HK-2 (cell line): ENCODE results near the gene PRR15L.

Experiments
- DNase-seq: peaks from one replicate; pipeline ENCODE4 v3.0.0-alpha.2; 2018; ENCODE audit not compliant: unreplicated experiment

The PRR15L gene

DNA sequence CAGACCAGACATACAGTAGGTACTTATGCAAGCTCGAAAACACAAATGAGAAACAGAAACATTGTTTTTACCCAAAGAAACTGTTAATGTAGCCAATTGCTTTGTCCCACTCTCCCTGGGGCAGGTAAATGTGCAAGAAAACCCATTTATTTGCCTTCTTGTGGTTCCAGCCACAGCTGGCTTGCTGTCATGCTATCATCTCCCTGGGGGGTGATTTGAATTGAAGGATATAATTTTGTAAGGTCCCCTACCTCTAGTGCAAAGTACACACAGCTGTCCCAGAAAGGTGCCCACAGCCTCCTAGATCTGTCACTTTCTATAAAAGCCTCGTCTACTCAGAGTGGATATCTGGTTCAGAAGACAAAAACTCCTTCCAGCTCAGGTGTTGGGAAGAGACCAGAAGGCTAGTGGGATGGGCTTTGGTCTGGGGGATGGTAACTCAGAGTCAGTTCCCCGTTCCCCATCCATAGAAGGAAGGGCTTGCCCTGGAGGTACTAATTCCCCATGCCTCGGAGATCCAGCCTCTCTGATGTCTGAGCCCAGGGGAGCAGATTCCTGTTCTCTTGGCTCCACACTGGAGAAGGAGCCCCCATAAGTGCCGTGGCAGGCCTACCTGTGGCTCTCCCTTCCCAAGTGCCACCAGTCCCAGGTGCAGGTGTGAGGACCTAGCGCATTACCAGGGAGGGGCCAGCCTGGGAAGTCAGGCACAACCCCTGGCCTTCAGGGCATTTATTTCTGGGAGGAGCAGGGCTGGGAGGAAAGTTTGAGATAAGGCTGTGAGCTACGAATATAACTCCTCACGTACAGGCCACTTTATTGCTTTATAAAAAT, 2.4 kb upstream of the PRR15L start:
- DNase-seq = no peak

DNA sequence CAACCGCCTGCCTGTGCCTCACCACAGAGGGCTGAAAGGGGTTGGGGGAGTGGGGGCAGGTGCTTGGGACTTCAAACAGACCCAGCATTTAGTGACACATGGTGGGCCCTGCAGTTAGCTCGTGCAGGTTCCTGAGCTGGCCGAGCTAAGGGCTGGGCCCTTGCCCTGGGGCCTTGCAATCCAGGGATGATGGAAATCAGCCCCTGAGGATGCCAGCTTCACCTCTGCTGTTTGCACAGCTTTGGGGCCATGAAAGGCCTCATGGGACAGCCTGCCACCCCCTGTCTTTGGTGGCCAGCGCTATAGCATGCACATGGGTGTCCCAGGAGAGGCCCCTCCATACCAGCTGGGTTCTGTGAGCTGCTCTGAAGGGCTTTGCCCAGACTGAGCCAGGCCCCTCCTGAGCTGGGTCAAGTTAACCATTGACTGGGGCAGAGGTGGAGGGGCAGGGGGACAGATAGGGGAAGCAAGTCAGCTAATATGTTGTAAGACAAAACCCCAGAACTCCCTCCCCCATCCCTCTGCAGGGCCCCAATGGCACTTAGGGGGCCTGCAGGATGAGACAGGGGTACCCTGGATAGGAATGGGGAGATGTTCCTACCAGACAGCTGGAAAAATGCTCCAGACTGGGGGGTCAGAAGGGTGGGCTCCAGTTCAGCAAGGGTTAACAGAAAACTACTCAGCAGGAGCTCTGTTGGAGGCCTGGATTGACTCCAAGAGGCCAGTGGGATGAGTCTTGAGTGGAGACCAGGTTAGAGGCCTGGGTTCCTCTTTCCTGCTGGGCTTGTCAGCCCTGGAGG, 692 bp downstream of the PRR15L start:
- DNase-seq = no peak

DNA sequence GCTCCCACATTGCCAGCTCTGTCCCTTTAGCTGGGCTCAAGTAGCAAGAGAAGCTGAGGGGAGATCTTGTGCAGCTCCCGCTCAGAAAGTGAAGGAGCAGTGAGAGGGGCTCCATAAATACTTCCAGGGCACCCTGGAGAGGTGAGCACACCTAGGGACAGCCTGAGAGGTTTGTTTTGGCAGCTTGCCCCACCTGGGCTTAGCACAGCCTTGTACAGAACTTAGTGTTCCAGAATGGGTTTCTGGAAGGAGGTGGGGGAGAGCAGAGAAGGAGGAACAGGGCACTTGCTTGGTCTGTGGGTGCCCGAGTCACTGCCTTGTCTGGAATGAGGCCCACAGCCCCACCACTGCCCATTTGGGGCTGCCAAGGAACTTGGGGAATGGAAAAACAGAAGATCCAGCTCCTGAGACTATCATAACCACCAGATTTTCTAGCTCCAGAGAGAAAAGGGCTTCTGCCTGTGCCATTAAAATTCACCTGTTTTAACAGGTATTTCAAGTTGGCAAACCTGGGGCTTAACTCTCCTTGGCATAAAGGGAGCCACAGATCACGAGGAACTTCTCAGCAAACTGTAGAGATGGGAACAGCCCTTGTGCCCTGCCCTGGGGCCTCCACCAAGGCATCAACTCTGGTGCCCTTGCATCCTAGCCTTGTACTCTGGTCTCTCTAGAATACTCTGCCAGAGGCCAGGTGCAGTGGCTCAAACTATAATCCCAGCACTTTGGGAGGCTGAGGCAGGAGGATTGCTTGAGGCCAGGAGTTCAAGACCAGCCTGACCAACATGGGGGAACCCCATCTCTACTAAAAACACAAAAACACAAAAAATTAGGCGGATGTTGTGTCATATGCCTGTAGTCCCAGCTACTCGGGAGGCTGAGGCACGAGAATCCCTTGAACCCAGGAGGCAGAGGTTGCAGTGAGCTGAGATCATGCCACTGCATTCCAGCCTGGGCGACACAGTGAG, 1.9 kb downstream of the PRR15L start:
- DNase-seq = no peak

DNA sequence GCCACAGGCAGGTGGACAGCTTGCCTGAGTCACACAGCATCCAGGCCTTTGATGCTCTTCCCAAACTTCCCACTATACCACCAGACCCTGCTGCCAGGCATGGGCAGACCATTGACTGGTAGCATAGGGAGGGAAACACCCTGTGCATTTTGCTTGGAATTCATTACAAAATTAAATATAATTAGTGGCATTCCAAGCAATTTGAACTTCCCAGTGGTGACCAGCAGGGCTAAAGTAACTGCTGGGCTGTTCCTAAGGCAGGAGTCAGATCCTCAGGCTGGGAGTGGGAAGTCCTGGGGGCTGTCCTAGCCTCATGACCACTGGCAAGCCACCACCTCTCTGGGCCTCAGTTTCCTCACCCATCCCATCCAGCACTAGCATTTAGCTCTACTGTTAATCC, 3.8 kb downstream of the PRR15L start:
- no peak for DNase-seq

DNA sequence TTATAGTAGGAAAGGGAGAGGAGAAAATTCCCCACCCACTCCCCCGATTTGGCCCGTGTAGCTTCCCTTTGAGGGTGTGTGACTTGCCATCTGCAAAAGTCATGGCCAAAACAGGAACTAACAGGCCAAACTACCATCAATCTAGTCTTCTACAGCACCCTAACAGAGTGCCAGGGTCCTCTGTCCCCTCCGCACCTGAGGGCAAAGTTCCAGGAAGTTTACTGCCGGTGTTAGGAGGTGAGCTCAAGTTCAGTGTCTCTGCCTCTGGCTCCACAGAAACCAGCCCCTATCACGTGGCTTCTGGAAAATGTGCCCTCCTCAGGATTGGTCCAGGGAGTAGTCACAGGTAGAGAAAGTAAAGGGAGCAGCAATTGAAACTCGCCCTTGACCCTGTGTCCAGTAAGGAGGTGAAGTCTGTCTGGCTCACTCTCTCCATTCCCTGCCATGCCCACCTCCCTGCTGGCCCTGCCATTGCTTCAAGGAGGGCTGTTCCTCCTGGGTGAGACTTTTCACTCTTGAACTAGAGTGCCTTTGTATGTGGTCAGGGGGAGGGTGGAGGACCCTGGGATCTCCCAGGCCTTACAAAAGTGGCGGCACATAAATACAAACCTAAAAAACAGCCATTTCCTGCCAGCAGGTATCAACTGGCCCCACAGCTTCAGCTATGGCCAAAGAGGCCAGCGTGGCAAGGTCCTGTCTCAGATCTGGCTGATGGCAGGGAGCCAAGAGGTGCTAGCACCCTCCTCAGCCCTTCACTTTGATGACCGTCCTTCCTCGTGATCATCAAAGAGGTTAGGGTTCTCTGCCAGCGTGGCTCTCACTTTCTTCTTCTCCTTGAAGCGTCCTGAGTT, 5.3 kb downstream of the PRR15L start:
- DNase-seq = no peak

DNA sequence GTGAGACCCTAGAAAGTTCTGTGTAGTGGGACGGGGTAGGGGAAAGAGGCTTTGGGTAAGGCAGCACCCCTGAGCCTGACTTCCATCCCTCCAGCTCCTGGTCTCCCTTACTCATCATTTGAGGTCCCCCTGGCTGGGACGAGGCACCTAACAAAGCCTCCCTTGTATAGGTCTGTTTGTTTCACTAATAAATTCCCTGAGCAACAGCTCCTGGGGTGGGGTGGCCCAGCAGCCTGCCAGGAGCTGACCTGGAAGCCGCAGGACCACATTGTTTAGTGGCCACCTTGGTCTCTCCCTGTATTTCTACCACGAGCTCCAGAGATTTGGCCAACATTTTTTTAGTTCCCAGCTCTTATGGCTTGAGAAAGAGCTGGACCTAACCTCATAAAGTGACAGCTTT, 7.2 kb downstream of the PRR15L start:
- no peak for DNase-seq

DNA sequence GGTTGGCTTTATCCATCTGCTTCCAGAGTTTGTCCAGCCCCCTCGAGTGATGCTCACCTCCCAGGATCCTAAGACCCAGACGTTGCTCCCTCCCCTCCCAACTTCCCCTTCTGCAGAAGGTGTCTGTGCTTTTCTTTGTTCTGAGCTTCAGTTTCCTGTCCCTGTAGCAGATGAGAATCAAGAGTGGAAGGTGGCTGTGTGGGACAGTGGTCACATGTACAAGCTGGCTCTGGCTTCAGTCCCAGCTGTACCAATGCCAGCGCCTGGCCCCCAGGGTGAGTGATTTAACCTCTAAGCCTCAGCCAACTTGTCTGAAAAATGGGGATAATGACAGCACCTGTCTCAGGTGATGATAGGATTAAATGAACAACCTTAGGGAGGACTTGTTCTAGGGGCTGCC, 7.7 kb downstream of the PRR15L start:
- DNase-seq = no peak

DNA sequence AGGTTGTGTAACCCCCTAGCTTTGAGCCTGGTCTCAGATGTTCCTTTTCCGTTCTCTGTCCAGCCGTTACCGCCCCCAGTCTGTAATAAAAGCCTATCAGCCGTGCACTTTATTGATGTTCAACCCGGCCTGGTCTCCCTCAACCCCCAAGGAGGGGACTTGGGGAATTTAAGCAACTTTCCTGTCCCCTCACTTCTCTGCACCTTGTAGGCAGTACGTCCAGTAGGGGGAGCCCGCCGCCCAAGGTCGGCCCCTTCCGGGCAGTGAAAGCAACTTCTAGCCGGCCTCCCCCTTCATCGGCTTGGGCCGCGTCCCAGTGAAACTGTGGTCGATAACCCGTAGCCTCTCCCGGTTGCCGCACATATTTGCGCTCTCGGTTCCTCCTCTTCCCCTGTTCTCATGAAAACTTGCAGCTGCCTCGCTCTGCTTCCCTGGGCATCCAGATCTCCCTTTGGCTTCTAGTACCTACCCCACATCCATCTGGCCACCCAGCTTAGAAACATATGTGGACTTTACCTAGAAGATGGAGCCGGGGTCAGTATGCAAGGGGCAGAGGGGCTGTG, 8.4 kb downstream of the PRR15L start:
- peak; percentile 87 for DNase-seq

DNA sequence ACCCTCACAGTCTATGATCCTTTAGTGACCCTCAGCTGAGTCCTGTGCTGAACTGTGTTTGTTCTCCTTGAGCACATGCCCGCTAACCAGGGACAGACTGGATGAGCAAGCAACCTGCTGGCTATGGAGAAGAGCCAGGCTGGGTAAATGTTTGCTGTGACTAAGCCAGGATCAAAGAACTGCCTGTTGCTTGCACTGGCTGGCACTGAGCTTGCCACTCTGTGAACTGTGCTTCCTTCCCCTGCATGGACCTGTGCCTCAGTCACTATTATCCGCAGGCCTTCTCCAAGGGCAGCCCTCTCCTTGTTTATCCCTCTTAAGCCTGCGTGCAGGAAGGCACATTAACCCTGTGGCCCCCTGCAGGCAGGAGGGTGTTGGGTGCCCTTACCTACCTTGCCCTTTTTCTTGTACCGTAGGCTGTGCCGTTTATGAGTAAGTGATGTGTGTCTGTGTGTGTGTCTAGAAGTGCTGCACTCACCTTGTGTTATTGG, 8.9 kb downstream of the PRR15L start:
- DNase-seq = peak; percentile 35

DNA sequence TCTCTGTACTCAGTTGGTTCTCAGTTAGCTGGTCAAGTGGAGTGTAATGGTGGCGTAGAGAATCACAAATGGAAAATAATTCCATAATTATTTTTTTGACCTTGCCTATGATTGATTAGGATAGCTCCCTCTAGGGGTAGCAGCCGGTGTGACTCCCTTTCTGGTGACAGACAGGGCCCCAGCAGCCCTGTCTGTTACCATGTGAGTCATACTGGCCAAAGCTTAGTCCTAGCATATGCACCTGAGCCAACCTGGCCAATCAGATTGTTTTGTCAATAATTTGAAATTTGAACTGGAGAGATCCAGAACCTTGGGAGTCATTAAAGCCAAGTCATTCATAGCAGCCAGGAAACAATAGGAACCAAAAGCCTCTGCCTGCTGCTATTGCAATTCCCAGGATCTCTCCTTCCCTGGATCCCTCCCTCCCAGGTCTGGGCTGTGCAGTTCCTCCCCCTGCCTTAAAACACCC, 10.7 kb downstream of the PRR15L start:
- DNase-seq = peak; percentile 75

DNA sequence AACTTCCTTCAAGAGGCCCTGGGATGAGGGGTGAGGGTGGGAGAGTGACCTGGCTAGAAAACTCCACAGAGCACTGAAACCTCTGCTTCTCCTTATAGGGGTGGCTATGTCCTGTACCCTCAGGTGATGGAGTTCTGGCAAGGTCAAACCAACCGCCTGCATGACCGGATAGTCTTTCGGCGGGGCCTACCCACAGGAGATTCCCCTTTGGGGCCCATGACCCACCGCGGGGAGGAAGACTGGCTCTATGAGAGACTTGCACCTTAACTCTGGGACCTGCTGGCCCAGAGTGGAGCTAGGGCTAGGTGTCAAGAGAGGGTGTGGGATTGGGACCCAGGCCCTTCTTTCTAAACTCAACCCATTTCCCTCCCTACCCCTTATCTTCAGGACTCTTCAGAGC, 11.2 kb downstream of the PRR15L start:
- no peak for DNase-seq

DNA sequence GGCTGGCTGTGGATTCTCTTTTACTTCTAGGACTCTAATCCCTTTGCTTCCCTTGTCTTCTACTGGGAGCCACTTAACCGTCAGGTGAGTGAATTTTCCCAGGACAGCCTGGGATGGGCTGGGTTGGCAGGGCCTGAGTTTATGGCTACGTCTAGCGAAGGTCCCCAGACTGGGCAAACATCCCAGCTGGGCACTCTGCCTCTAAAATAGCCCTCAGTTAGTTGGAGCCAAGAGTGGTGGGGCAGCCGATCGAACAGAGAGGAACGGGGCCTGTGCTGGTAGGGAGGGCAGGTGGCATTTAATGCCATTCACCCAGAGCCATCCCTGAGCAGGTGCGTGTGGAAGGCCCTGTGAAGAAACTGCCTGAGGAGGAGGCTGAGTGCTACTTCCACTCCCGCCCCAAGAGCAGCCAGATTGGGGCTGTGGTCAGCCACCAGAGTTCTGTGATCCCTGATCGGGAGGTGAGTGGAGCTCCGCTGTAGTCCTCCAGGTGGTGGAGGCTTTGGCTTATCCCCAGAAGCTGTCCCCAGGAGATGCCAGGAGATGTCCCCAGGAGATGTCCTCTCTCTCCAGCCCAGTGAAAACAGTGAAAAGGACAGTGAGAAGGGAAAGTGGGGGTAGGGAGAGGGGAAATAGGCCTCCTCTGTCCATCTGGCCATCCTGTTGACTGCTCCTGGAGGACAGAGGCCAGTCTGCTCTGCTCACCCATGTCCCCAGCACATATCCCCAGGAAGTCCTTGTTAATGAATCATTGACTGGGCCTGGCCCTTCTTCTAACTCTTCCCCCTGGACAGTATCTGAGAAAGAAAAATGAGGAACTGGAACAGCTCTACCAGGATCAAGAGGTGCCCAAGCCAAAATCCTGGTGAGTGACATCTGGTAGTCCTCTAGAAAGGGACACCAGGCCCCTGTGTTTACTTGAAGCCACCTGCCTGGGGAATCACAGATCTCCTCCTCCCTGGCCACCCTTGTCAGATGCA, 11.9 kb downstream of the PRR15L start:
- no peak for DNase-seq

DNA sequence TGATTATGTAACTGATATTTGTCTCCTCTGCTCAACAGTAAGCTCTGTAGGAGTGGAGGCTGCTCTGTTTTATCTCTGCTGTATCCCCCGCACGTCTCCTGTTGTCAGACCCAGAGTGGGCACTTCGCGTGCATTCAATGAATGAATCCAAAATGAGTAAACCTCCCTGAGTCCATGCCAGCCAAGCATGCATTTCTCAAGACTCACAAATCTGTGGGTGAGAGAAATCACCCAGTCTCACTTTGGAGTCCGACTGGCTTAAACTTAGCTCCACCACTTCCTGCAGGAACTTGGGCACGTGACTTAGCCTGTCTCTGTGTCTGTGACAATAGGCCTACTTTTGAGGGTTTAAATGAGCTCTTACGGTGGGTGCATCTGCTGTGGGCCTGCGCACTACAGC, 12.6 kb downstream of the PRR15L start:
- DNase-seq = no peak

DNA sequence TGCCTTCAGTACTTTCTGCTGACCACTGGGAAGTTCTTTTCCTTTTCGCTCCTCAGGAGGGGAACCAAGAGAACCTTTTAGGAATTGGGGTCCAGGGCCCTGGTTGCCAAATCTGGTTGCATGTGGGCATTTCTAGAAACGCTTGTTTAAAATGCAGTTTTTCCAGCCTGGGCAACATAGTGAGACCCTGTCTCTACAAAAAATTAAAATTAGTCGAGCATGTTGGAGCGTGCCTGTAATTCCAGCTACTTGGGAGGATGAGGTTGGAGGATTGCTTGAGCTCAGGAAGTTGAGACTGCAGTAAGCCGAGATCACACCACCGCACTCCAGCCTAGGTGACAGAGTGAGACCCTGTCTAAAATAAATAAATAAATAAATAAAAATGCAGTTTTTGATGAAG, 15.1 kb downstream of the PRR15L start:
- no peak for DNase-seq

DNA sequence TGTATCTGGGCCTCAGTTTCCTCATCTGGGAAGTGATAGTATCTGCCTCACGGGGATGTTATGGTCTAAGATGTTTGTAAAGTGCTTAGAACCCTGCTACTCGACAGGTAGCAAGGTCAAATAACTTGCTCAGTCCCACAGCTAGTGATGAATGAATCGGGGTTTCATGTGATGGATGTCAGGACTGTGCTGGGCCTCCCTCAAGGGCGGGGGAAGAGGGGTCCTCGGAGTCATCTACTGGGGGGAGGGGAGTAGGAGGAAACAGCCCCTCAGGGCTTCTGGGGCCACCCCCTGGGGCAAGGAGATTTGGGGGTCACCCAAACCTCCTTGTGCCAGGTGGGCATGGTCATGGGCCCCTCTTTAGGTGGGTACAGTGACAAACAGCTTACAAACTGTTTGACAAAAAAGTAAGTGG, 15.6 kb downstream of the PRR15L start:
- DNase-seq = no peak

DNA sequence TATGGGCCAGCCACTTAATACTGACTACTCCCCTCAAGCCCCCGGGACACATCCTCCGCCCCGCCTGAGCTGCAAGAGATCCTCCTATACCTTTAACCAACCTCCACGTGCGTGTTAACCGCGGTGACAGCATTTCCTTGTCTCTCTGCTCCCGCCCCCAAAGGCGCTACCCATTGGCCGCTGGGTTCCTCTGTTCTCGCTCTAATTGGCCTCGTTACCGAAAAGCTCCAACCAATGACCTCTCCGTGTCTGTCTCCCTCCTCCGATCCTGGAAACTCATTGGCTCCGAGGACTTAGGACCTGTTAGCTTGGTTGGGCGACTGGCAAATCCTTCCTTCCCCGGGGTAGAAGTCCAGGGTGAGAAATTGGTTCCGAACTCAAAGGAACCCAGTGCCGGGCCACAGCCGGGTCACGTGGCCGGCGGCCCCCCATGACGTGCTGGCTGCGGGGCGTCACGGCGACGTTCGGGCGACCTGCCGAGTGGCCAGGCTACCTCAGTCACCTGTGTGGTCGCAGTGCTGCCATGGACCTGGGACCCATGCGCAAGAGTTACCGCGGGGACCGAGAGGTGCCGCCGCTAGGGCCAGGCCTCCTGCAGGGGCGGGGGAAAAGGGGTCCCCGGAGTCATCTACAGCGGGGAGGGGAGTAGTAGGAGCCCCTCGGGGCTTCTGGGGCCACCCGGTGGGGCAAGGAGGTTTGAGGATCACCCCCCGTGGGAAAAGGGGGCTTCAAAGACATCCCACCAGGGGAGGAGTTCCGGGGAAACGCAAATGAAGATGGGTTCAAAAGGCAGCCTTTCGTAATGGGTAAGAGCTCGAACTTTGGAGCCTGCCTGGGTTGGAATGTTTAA, 16.2 kb downstream of the PRR15L start, which contains the start of gene PNPO:
Gene PNPO, plus strand, starts transcription at position 326 of the 850 bp plus-strand sequence. Its CDS starts 105 bp downstream, at position 431.
- DNase-seq = peak; percentile 96

DNA sequence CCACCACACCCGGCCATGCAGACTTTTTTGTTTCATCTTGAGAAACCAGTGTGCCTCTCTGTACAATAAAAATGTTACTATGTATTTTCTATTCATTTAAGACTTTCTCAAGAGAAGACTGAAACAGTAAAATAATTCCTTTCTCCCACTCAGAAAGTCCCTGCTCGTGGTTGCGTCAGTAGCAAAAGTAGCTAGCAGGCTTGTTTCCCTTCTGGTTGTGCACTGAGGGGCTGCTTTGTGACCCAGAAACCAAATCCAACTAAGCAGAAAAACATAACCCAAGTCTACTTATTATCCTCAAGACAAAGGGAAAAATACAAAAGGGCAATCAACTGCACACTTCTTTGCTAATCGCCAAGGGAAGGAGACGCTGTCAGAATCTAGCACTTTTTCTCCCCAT, 19.7 kb downstream of the PRR15L start:
- no peak for DNase-seq

DNA sequence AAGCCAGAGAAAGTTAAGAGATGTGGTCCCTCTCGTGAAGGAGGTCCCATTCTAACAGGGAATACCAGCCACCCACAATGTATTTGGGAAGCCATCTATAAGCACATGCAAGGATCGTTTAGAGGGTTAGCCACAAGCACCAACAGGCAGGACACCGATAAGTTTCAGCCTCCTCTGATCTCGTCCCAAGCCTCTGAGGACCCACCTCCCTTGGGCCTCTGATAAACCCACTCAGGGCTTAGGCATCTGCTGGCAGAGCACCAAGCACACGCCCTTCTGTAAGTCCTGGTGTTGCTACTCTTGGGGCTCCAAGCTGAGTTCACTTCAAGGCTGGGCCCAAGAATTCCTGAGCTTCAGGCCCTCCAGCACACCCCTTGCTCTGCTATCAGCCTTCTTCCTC, 21.7 kb downstream of the PRR15L start:
- DNase-seq = peak; percentile 50
